ENCODE measurements around the gene GBE1. TPM values are rescaled to one million over a fixed set of nuclear protein-coding genes. Genes with fewer than 3 reads are reported as not detected.

The GBE1 gene
- total RNA-seq, 2 experiments from 2014 or later: 3.7 to 4.4 TPM

DNA sequence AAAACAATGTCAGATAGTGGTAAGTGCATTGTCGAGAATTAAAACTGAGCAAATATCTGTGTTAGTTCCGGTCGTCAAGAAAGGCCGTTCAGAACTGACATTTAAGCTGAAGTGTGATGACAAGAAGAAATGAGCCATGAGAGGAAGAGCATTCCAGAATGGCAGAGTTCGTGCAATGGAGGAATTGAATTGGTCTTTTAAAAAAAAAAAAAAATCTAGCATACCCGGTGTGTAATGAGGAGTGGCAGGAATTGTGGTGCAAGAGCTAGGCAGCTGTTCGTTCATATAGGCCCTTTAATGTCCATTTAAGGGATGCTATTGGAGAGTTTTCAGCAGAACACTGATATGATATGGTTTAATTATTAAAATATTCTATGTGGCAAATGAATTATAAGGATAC is 2.6 kb upstream of the GBE1 start:
- peaks cover 7% of the 10 kb centered on the region for H3K4me1 ChIP-seq (ENCODE audit: insufficient read depth, low read length)
- no peak for DNase-seq
- ATAC-seq (ENCODE audit: poor library complexity): no peak
- TF ChIP-seq, protein P1, sequence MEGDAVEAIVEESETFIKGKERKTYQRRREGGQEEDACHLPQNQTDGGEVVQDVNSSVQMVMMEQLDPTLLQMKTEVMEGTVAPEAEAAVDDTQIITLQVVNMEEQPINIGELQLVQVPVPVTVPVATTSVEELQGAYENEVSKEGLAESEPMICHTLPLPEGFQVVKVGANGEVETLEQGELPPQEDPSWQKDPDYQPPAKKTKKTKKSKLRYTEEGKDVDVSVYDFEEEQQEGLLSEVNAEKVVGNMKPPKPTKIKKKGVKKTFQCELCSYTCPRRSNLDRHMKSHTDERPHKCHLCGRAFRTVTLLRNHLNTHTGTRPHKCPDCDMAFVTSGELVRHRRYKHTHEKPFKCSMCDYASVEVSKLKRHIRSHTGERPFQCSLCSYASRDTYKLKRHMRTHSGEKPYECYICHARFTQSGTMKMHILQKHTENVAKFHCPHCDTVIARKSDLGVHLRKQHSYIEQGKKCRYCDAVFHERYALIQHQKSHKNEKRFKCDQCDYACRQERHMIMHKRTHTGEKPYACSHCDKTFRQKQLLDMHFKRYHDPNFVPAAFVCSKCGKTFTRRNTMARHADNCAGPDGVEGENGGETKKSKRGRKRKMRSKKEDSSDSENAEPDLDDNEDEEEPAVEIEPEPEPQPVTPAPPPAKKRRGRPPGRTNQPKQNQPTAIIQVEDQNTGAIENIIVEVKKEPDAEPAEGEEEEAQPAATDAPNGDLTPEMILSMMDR (IDR thresholded peaks at IDR 0.05): no peak
- Mint-ChIP-seq H3K4me3 (no peak overlapping the region), H3K4me1 (ENCODE audit: low read depth) (peaks cover 28% of the 10 kb centered on the region), H3K27ac (no peak overlapping the region), H3K27me3 (peaks cover 6% of the 10 kb centered on the region), H3K9me3 (no peaks in the 10 kb centered on the region), H3K36me3 (ENCODE audit: low read depth) (peaks cover 22% of the 10 kb centered on the region)
- H3K36me3 ChIP-seq (ENCODE audit: insufficient read depth, low read length): no peaks in the 10 kb centered on the region
- peaks cover 0 to 5% of the 10 kb centered on the region in 2 experiments for H3K9me3 ChIP-seq (ENCODE audit: control insufficient read depth in 1 of 2, insufficient read depth in 1 of 2, low read length in 2 of 2)
- ChIA-PET POLR2A (no interaction called here), CTCF (no interaction called here)
- H3K4me3 ChIP-seq (ENCODE audit: low read length): no peak overlapping the region
- intact Hi-C loops (cut with DNase I, micrococcal nuclease): no loop called here
- H3K27me3 ChIP-seq (ENCODE audit: control insufficient read depth in 1 of 2, insufficient read depth in 2 of 2, low read length in 2 of 2): peaks cover 0 to 2% of the 10 kb centered on the region in 2 experiments
- H3K27ac ChIP-seq (ENCODE audit: low read depth in 1 of 2, low read length in 2 of 2): no peak overlapping the region

DNA sequence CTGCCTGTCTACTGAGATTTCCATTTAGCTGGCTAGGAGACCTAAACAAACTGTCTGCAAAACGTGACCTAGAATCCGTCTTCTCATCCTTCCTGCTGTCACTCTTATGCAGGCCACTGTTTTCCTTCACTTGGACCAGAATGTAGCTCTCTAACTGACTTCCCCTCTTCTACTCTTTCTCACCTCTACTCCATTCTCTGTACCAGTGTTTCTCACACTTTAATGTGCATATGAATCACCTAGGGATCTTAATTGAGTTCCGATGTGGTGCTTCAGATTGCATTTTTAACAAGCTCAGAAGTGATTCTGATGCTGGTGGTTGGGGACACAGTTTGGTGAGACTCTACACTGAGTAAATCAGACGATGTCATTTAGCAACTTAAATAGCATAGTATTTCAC is 1.6 kb upstream of the GBE1 start:
- Mint-ChIP-seq H3K27ac (peak overlapping the region; percentile 97), H3K27me3 (peaks cover under 1% of the 10 kb centered on the region), H3K36me3 (ENCODE audit: low read depth) (peaks cover 29% of the 10 kb centered on the region), H3K4me1 (ENCODE audit: low read depth) (peaks cover 34% of the 10 kb centered on the region), H3K4me3 (peak overlapping the region; percentile 78), H3K9me3 (no peaks in the 10 kb centered on the region)
- H3K27ac ChIP-seq (ENCODE audit: low read depth in 1 of 2, low read length in 2 of 2): no peak overlapping the region
- no peaks in the 10 kb centered on the region for H3K27me3 ChIP-seq (ENCODE audit: control insufficient read depth in 1 of 2, insufficient read depth in 2 of 2, low read length in 2 of 2)
- no peaks in the 10 kb centered on the region for H3K36me3 ChIP-seq (ENCODE audit: insufficient read depth, low read length)
- no peak overlapping the region for H3K4me3 ChIP-seq (ENCODE audit: low read length)
- TF ChIP-seq, protein P1 (IDR thresholded peaks at IDR 0.05): no peak
- peaks cover 7% of the 10 kb centered on the region for H3K4me1 ChIP-seq (ENCODE audit: insufficient read depth, low read length)
- intact Hi-C loops (cut with DNase I, micrococcal nuclease): no loop called here
- H3K9me3 ChIP-seq (ENCODE audit: control insufficient read depth in 1 of 2, insufficient read depth in 1 of 2, low read length in 2 of 2): peaks cover 0 to 5% of the 10 kb centered on the region in 2 experiments
- ATAC-seq (ENCODE audit: poor library complexity): no peak
- DNase-seq: no peak
- CTCF ChIA-PET: interaction anchor here (1.7 kb wide), 1 partner anchor 42 kb away, joined by 3 read pairs; no protein-coding TSS in a partner anchor
- POLR2A ChIA-PET: no interaction called here

DNA sequence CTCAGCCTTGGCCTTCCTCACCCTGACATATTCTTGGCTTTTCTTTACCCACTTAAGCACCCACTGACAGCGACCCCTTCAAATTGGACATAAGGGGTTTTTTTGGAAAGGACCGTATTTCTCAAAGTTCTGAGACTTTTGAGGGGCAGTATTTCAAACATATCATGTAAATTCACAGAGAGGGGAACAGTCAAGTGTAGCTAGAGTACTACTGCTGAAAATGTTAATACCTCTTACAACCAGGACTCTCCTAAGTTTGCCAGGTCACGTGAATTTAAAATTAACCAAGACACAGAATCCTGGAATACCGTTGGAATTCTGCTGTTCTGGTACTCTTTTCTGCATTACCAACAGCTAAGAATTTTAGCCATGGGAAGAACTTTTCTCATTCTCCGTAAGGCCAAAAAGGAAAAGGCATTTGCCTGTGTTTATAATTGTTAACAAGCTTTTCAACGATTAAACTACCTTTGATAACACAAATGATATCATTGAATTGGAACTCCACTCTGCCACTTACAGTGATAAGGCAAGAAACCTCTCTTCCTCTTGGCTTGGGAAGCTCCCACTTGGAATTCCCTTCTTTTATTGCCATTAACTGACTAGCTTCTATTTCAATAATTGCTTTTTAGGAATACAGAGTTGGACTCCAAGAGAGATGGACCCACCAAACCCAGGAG is 597 bp upstream of the GBE1 start:
- TF ChIP-seq, protein P1 (IDR thresholded peaks at IDR 0.05): no peak
- ChIA-PET CTCF (interaction anchor here (1.7 kb wide), 1 partner anchor 41 kb away, joined by 3 read pairs; no protein-coding TSS in a partner anchor), POLR2A (interaction anchor here (0.8 kb wide), 1 partner anchor 8 kb away, joined by 3 read pairs; no protein-coding TSS in a partner anchor)
- Mint-ChIP-seq H3K4me1 (ENCODE audit: low read depth) (peaks cover 36% of the 10 kb centered on the region), H3K27ac (peak overlapping the region; percentile 97), H3K27me3 (no peaks in the 10 kb centered on the region), H3K36me3 (ENCODE audit: low read depth) (peaks cover 39% of the 10 kb centered on the region), H3K4me3 (peak overlapping the region; percentile 99), H3K9me3 (no peaks in the 10 kb centered on the region)
- Histone ChIP-seq H3K9me3 (ENCODE audit: control insufficient read depth in 1 of 2, insufficient read depth in 1 of 2, low read length in 2 of 2) (peaks cover 0 to under 1% of the 10 kb centered on the region in 2 experiments), H3K4me3 (ENCODE audit: low read length) (peak overlapping the region; percentile 73), H3K4me1 (ENCODE audit: insufficient read depth, low read length) (peaks cover 7% of the 10 kb centered on the region), H3K27me3 (ENCODE audit: control insufficient read depth in 1 of 2, insufficient read depth in 2 of 2, low read length in 2 of 2) (no peaks in the 10 kb centered on the region), H3K27ac (ENCODE audit: low read depth in 1 of 2, low read length in 2 of 2) (peak overlapping the region; percentile 90 to 97), H3K36me3 (ENCODE audit: insufficient read depth, low read length) (no peaks in the 10 kb centered on the region)
- ATAC-seq (ENCODE audit: poor library complexity) (no peak), DNase-seq (no peak)
- intact Hi-C loops (cut with DNase I, micrococcal nuclease): no loop called here
